ENCODE measurements around the gene ZKSCAN5.
"Not testable (repeated sequence)": the region's sequence is repeated elsewhere in the genome, so short reads cannot be mapped to it uniquely, and the experiment has no call there.

ZKSCAN5 gene

DNA sequence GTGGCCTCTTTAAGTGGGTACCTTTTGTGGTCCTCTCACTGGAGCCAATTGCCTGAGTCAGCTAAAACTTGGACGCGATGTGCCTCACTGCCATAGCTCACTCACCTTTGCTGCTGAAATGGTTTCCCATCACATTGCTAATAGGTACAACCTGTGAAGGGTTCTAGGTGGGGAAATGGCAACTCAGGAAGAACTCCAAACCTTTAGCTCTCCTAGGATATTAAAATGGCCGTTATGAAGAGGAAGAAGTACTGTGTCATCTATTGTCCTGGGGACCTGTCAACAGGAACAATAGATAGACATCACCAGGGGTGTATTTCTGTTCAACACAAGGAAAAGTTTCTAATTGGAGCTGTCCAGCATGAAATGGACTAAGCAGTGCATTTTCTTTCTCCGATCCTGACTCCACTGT lies 52.7 kb downstream of the ZKSCAN5 start:
- DNase-seq = no peak

DNA sequence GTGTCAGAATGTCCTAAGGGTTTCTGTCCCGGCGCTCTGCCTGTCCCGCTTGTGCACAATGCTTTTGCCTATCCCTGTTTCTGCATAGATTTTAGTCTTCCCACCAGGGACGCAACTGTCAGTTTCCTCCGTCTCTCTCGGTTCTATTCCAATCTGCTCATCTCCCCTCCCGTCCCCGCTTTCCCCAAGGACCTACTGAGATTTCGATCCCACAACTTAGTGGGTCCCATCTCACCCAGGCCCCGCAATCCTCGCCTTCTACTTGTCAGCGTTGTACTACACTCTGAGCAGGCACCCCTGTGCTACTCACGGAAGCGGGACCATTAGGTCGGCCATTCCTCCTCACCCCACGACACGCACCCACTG lies 53.5 kb downstream of the ZKSCAN5 start:
- no peak for DNase-seq

DNA sequence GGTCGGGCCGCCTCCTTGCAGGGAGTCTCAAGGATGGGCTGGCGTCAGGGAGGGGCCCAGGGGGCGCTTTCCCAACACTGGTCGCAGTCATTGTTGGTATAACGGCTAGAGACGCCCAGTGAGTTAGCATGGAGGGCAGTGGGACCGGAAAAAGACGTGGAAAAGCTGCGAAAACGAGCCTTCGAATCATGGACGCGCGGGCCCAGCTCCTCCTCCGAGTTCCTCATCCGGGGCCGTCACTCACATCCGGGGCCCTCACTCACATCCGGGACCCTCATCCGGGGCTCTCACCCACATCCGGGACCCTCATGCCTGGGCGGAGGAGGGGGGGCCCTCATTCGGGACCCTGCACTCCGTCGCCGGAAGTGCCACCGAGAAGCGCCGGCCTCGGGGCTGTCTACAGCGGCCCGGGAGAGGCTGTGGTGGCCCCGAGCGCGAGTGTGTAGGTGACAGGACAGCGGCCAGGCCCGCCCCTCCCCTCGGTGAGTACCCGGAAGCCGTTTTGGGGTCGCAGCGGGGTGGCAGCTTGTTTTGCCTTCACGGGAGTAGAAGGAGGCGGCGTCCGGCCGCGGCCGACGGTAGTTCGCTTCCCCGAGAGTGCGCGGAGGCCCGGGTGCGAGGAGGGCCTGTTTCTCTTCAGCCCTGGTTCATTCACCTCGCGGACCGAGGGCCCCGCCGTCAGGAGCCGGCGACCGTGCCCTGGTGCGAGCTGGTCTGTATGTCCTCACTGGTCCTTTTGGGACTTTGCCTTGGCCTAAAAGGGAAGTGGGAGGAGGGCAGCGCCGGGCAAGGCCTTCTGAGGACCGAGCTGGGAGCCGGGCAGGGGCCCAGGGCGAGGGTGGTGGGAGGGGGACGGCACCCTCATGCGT lies 54.1 kb downstream of the ZKSCAN5 start, which contains the start of gene ZNF655:
ZNF655 (plus strand) TSS at position 337 of the 869 bp plus-strand sequence. CDS start 1,918 bp downstream, outside the sequence.
- peak; percentile 92 to 93 for DNase-seq

DNA sequence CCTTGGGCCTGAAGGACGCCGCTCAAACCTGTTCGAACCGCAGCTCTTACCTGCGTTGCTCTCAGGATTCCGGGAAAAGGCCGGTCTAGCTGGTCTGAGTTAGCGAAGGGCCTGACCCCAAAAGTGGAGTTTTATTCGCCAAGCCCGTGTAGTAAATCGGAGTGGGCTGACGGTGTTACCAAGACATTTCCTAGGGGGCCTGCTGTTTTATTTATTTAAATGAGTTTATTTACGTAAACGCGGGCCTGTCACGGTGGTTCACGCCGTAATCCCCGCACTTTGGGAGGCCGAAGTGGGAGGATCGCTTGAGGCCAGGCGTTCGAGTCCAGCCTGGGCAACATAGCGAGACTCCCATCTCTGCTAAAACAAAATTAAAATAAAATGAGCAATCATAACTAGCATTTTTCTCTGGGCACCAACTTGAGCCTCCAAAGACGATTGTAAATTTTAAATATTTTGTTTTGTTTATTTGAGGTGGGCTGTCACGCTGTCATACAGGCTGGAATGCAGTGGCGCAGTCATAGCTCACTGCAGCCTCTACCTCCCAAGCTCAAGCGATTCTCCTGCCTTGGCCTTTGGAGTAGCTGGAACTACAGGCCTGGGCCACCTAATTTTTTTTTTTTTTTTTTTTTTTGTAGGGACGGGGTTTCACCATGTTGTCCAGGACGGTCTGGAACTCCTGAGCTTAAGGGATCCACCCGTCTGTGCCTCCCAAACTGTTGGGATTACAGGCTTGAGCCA lies 54.9 kb downstream of the ZKSCAN5 start:
- DNase-seq = no peak

DNA sequence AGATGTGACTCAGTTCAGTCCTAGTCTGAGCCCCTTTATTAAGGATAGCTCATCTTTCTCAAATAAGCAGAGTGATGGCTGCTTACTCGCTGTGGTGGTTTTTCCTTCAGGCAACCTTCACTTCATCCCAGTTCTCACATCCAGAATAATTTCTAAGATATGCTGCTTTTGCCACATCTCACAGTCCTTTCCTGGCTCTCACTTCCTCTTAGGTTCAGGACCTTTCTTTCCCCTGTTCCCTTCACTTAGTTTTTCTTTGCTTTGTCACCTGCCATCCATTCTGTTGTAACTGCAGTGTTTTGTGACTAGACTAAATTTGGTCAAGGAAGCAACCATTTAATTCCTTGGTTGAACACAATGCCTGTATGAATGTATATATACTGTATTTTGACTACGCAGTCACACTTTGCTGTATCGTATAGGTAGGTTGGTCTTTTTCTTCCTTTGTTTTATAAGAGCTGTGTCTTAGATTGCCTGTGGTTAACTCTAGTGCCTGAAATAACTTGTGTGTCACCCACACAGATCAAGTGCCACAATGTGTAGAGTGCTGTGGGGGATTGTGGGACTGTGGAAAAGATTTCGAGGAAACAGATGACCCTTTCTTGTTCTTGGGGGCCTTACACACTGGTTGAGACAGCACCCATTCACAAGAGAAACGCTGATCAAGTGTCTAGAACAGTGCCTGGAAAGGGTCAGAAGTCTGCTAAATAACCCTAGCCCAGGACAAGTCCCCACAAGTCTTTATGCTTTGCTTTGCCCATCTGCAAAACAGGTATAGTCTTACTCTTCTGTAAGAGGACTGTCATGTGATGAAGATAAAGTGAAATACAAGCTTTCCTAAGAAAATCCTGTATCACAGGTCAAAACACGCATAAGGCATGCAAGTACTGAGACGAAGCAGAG lies 56.6 kb downstream of the ZKSCAN5 start:
- no peak for DNase-seq

DNA sequence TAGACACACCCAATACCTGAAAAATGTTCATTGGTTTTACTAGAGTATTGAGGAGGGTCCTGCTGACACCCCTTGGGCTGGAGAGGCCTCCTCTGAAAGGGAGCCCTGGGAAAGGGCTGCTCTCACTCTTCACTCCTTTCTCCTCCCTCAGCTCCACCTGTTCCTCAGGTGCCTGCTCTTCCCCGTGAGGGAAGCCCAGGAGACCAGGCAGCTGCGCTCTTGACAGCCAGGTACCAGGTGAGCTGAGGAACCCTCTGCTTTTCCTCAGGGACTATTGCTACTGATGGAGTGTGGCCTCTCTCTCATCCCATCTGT lies 57.2 kb downstream of the ZKSCAN5 start:
- DNase-seq = no peak

DNA sequence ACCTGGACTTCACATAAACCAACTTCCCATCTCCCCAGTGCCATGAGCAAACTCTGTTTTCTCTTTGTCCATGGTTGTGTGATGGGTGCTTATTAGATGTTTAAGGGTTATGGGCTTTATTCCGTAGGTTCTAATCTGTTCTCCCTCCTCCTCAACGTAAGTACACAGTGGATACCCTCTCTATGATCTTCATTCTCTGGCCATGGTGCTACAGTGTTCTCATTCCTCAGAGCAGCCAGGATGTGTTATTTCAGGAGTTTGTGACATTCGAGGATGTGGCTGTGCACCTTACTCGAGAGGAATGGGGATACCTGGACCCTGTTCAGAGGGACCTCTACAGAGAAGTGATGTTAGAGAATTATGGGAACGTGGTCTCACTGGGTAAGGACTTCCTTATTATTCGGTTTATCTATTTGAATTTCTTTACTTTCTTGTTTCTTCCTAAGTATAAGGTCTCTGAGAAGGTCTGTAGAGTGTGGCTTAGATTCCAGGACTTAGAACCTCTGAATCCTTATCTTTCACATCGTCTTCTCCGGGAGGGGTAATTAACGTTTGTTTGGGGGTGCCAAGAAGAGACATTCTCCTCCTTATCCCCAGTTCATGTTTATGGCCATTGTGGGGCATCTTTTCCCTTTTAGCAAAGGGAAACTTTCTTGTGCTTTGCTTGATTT lies 57.8 kb downstream of the ZKSCAN5 start:
- DNase-seq = no peak

DNA sequence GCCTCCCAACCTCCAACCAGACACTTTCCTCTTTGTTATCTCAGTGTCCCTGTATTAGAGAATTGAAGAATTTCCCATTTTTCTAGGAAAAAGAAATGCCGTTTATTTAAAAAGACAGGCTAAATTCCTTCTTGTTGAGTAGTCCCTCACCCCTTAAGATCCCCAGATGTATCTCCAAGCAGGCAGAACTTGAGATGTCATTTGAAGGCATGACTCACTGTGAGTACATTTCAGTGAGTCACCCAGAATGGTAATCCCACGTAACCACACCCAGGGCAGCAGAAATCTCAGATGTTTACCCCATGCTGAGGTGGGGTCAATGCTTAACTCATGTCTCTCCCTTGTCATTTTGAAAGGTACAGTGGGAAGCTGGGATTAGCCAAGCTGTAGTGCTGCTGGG lies 58.4 kb downstream of the ZKSCAN5 start:
- DNase-seq = peak; percentile 53 to 60

DNA sequence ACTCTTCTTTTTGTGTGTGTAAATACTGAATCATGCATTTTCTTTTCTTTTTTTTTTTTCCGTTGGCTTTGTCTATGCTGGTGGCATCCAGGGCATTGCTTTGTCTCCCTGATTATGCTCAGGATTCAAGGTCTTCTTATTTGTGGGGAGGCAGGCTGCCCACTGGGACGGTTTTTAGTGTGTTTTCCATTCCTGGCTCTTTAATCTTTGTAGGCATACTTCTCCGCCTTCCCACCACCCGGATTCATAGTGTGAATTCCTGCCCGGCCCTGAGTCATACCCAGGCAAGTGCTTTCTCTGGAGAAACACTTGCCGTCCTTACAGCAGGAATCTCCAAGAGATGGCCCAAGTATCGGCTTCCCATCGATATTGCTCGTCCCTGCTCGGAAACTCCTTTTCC lies 59.2 kb downstream of the ZKSCAN5 start:
- DNase-seq = no peak

DNA sequence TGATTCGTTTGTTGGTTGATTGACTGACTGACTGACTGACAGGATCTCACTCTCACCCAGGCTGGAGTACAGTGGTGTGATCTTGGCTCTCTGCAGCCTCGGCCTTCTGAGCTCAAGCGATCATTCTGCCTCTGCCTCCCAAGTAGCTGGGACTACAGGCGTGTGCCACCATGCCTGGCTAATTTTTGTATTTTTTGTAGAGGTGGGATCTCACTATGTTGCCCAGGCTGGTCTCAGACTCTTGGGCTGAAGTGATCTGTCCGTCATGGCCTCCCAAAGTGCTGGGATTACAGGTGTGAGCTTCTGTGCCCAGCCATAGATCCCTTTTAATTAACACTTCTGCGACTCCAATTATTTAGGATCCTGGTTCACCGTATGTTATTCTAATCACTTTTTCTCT lies 64.3 kb downstream of the ZKSCAN5 start:
- DNase-seq = not testable (repeated sequence)

DNA sequence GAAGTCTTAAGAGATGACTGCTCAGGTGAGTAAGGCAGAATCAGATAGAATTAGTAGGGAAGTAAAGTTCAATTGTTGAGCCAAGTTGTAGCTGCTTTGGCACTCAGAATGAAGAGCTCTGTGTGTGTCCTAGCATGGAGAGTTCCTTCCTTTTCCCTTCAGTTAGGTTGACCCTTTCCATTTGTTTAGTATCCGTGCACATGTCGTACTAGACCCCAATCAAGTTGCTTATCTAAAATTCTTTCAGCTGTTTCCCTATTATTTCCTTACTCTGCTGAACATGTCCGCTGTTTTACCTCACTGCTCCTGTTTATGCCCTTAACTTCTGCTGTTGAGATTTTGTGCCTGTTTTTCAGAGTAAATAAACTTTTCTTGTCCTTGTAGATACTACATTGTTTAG lies 67.3 kb downstream of the ZKSCAN5 start:
- no peak for DNase-seq

DNA sequence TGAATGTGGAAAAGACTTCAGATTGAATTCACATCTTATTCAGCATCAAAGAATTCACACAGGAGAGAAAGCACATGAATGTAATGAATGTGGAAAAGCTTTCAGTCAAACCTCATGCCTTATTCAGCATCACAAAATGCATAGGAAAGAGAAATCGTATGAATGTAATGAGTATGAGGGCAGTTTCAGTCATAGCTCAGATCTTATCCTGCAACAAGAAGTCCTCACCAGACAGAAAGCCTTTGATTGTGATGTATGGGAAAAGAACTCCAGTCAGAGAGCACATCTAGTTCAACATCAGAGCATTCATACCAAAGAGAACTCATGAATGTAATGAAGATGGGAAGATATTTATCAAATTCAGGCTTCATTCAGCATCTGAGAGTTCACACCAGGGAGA lies 68.8 kb downstream of the ZKSCAN5 start:
- DNase-seq = no peak

DNA sequence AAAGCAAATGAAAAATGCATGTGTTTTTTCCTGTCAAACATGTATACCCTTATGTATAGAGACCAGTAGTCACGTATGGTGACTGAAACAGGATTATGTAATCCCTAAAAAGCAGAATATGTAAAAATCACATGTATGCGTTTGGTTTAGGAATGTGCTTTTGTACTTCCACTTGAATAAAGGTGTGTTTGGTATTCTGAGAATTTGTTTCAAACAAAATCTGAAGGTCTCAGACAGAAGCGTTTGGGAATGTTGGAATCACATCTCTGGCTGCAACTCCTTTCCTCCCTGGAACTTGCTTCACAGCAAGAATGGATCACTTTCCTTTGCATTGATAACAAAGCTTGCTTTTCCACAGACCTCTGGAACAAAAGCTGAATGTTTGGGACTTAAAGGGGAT lies 71.8 kb downstream of the ZKSCAN5 start:
- no peak for DNase-seq

DNA sequence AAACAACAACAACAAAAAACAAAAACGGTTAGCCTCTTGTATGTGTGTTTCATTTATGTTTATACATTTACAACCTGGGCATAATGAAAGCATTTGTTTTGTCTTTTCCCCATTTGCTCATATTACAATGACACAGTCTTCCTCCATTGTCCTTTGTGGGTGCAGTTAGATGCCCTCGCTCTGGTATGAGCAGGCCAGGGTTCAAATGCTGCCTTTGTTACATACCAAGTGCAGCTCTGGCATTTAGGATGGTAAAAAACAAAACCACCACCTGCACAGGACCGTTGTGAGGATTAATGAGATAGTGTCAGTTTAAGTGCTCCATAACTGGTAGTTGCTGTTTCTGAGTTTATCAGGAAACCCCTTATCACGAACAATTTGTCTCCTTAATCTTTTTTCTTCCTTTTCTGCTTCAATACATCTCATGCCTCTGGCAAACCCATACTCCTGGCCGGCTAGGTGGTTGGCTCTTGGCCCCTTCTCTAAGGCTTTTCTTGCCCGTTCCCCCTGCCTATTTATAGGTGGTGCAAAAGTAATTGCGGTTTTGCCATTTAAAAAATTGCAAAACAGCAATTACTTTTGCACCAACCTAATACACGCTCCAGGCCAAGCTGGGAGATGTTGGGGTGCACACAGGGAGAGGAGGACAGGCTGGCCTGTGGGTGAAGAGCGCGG lies 75.0 kb downstream of the ZKSCAN5 start:
- DNase-seq = no peak

DNA sequence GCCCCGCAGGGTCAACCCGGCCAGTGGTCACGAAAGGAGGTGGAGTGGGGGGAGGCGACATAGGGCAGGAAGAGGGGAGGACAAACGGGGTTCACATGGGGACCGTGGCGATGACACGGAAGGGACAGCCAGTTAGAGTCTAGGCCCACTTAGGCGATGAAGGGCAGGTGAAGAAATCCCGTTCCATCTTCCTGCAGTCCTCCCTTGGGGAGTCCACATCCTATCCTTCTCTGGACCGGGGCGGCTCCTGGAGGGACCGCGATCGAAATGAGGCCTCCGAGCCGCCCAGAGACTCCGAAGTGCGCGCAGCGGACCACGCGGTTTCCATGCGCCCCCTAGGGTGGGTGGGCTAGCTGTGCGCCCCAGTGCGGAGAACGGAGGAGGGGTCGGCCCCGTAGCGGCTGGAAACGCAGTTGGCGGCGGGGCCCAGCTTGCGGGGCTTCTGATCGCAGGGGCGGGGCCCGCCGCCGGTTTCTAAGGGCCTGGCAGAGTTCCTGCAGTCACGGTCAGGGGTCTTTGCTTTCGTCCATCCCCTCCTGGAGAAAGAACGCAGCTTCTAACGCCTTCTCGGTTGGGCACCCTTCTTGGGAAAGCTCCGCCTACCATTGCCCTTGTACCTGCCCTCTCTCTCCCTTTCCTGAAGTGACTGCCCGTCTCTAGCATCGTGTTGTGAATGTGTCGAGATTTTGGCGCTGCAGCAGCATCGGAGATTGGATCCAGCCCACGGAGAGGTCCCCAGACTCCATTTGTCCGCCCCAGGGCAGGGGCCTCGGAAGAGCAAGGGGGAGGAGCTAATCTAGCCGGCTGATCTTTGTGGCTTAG lies 75.7 kb downstream of the ZKSCAN5 start:
- DNase-seq = peak; percentile 70 to 73

DNA sequence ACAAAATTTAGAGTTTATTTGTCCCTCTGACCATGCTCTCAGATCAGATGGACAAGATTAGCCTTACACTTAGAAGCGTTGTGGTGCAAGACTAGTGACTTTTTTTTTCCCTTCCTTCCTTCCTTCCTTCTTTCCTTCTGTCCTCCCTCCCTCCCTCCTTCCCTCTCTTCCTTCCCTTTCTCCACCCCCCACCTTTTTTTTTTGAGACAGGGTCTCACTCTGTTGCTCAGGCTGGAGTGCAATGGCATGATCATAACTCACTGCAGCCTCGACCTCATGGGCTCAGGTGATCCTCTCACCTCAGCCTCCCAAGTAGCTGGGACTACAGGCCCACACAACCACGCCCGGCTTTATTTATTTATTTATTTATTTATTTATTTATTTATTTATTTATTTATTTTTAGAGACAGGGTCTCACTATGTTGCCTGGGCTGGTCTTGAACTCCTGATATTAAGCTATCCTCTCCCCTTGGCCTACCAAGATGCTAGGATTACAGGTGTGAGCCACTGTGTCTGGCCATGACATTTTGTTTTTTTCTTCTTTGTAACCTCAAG lies 76.4 kb downstream of the ZKSCAN5 start:
- not testable (repeated sequence) for DNase-seq

All from activated T-cell treated with anti-CD3 and anti-CD28 coated beads, Interleukin-2, amount 50 U/mL, for 48 hours (primary cell).